Measurements from ENCODE around the gene ADORA2A. TPM values are rescaled to one million over a fixed set of nuclear protein-coding genes. Genes with fewer than 3 reads are reported as not detected.

Gene ADORA2A
- total and polyA plus RNA-seq, 2 of the 8 experiments (the other 6 are each of a cell fraction or from before 2014, with no cell fraction given) = 7.1 to 20.3 TPM

GRCh38 chr22:24421428-24421931 lies 5.9 kb upstream of the ADORA2A start:
- H3K23ac ChIP-seq (ENCODE audit: insufficient read length) = no peak overlapping the region
- no peaks in the 10 kb centered on the region for H3K79me2 ChIP-seq (ENCODE audit: control insufficient read depth in 1 of 2, insufficient read depth in 2 of 2, low read length in 2 of 2)
- no peak overlapping the region for H2BK15ac ChIP-seq (ENCODE audit: low read length)
- no peak overlapping the region for H3K9ac ChIP-seq (replicated peaks in 1 of 4; ENCODE audit: extremely low read depth in 1 of 4, low read depth in 3 of 4, low read length in 3 of 4)
- peaks cover 0 to 32% (median 20%) of the 10 kb centered on the region in 4 experiments; a peak in 6 of 7 replicates for H3K4me1 ChIP-seq (replicated peaks in 1 of 4; ENCODE audit: control insufficient read depth in 3 of 4, insufficient read depth in 4 of 4, low read length in 3 of 4)
- FAIRE-seq (peak; percentile 84), DNase-seq (ENCODE audit: low read depth in 1 of 2, low spot score in 2 of 2) (peak; percentile 77 to 84)
- ChIA-PET POLR2A (ENCODE audit: partially characterized antibody) (interaction anchor here (1.0 kb wide), 1 partner anchor 129 kb away, joined by 3 read pairs; no protein-coding TSS in a partner anchor), CTCF (ENCODE audit: partially characterized antibody) (interaction anchor here (0.6 to 10.6 kb wide), 39 partner anchors 12 to 653 kb away, joined by 3 to 201 read pairs (median 5); partner anchors contain the start of gene UPB1)
- no peak overlapping the region for H3K4ac ChIP-seq (replicated peaks; ENCODE audit: insufficient read length, low read depth, low read length)
- H3K14ac ChIP-seq (ENCODE audit: insufficient read length) = no peak overlapping the region
- no peaks in the 10 kb centered on the region for H3K9me3 ChIP-seq (ENCODE audit: insufficient read depth in 2 of 2, low read depth in 1 of 2, low read length in 1 of 2)
- H3K27me3 ChIP-seq (replicated peaks in 1 of 4; ENCODE audit: control insufficient read depth in 3 of 4, extremely low read depth in 1 of 4, insufficient read depth in 3 of 4, low read length in 3 of 4) = peaks cover 3 to 23% (median 15%) of the 10 kb centered on the region in 4 experiments
- no peak overlapping the region for H3K4me3 ChIP-seq (ENCODE audit: extremely low read depth in 1 of 4, insufficient read depth in 2 of 4, low read depth in 3 of 4, low read length in 4 of 4)
- no peak overlapping the region for H3K27ac ChIP-seq (ENCODE audit: low read depth, low read length)
- H3K23me2 ChIP-seq (ENCODE audit: low read depth, low read length) = peaks cover 6% of the 10 kb centered on the region; the same call in 1 of the 2 replicates
- no peak overlapping the region for H3K56ac ChIP-seq (replicated peaks; ENCODE audit: insufficient read length, low read depth, low read length)
- H2BK20ac ChIP-seq (ENCODE audit: low read length) = no peak overlapping the region
- H4K91ac ChIP-seq (replicated peaks; ENCODE audit: insufficient read length, low read length) = no peak overlapping the region
- no peaks in the 10 kb centered on the region for H3K79me1 ChIP-seq (ENCODE audit: low read depth, low read length)
- no peak overlapping the region for H2AK5ac ChIP-seq (ENCODE audit: low read depth, low read length)
- no peak overlapping the region for H3K4me2 ChIP-seq (ENCODE audit: insufficient read depth in 1 of 2, low read depth in 2 of 2, low read length in 2 of 2)
- no peaks in the 10 kb centered on the region; a peak in 1 of 8 replicates for H3K36me3 ChIP-seq (ENCODE audit: control insufficient read depth in 2 of 4, insufficient read depth in 4 of 4, low read length in 3 of 4)
- H4K5ac ChIP-seq (ENCODE audit: insufficient read length, low read depth, low read length) = no peak overlapping the region
- H4K8ac ChIP-seq (ENCODE audit: extremely low read depth, insufficient read depth, low read length) = no peak overlapping the region
- H4K20me1 ChIP-seq (replicated peaks in 1 of 2; ENCODE audit: control insufficient read depth in 1 of 2, insufficient read depth in 2 of 2, low read length in 2 of 2) = no peaks in the 10 kb centered on the region
- H2BK5ac ChIP-seq (ENCODE audit: low read depth, low read length) = no peak overlapping the region
- H2BK12ac ChIP-seq (ENCODE audit: low read depth, low read length) = no peak overlapping the region
- H3K18ac ChIP-seq (ENCODE audit: extremely low read depth, low read length) = no peak overlapping the region
- no peak overlapping the region for H2BK120ac ChIP-seq (replicated peaks; ENCODE audit: low read depth, low read length)
- no peak overlapping the region for H2AFZ ChIP-seq (ENCODE audit: low read length)
- WGBS, 2 experiments (ENCODE audit: extremely low coverage in 1 of 2, insufficient coverage in 1 of 2, insufficient read length in 1 of 2, insufficient replicate concordance in 2 of 2, low coverage in 1 of 2, low lambda C conversion rate in 2 of 2, missing lambda C conversion rate in 1 of 2) = 42% methylated on average over 8 of the region's 9 CpGs; no CpG with 5 or more reads in 1 of the 2 experiments
- TF ChIP-seq GABPA (IDR thresholded peaks at IDR 0.05; ENCODE audit: borderline replicate concordance, insufficient read depth, low read length) = peak; percentile 31; the same call in 1 of the 2 replicates
- no peak for TF ChIP-seq RBBP5 (IDR thresholded peaks at IDR 0.05; ENCODE audit: borderline replicate concordance, low read depth, low read length)
- TF ChIP-seq RAD21 (IDR thresholded peaks at IDR 0.05 in 1 of 2, conservative IDR thresholded peaks at IDR 0.05 in 1 of 2; ENCODE audit: low read depth in 2 of 2, low read length in 2 of 2) = peak; percentile 83 to 88
- TF ChIP-seq YY1 (IDR thresholded peaks at IDR 0.05; ENCODE audit: low read depth, low read length) = peak; percentile 34; the same call in 1 of the 2 replicates
- TF ChIP-seq HDAC2 (IDR thresholded peaks at IDR 0.05; ENCODE audit: borderline replicate concordance in 1 of 2, low read depth in 2 of 2, low read length in 2 of 2) = peak in 1 of 2 experiments; percentile 32; a peak in 1 of 4 replicates
- TF ChIP-seq TBP (IDR thresholded peaks at IDR 0.05; ENCODE audit: low read depth, low read length) = peak; percentile 21; the same call in 1 of the 2 replicates
- peak; percentile 27 for TF ChIP-seq CREB1 (IDR thresholded peaks at IDR 0.05)
- TF ChIP-seq, protein P1, sequence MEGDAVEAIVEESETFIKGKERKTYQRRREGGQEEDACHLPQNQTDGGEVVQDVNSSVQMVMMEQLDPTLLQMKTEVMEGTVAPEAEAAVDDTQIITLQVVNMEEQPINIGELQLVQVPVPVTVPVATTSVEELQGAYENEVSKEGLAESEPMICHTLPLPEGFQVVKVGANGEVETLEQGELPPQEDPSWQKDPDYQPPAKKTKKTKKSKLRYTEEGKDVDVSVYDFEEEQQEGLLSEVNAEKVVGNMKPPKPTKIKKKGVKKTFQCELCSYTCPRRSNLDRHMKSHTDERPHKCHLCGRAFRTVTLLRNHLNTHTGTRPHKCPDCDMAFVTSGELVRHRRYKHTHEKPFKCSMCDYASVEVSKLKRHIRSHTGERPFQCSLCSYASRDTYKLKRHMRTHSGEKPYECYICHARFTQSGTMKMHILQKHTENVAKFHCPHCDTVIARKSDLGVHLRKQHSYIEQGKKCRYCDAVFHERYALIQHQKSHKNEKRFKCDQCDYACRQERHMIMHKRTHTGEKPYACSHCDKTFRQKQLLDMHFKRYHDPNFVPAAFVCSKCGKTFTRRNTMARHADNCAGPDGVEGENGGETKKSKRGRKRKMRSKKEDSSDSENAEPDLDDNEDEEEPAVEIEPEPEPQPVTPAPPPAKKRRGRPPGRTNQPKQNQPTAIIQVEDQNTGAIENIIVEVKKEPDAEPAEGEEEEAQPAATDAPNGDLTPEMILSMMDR (IDR thresholded peaks at IDR 0.05; ENCODE audit: control extremely low read depth in 1 of 3, insufficient read depth in 1 of 3, low read depth in 1 of 3, low read length in 3 of 3) = peak; percentile 61 to 90 (median 81)
- peak; percentile 23 for TF ChIP-seq CTBP2 (IDR thresholded peaks at IDR 0.05; ENCODE audit: borderline replicate concordance, insufficient read depth, insufficient read length, low read length)
